H9 (cell line): ENCODE measurements around the gene PCBP1. TPM values are rescaled to one million over a fixed set of nuclear protein-coding genes. Genes with fewer than 3 reads are reported as not detected.

Experiments
- DNase-seq: peaks from one replicate; pipeline ENCODE4 v3.0.0-alpha.2; 2017
- H2AFZ ChIP-seq: one replicate; pipeline ENCODE4 v1.6.1; 2013; ENCODE audit warnings: mild to moderate bottlenecking, low read length, control low read depth, moderate library complexity
- H2AK5ac ChIP-seq: 2 replicates; pipeline ENCODE4 v1.6.1; 2013; ENCODE audit warnings: low read length, control low read depth, mixed read lengths; ENCODE audit not compliant: insufficient read length
- H2BK120ac ChIP-seq: one replicate; pipeline ENCODE4 v1.6.1; 2013; ENCODE audit warnings: low read depth, mild to moderate bottlenecking, low read length, control low read depth, inconsistent platforms; ENCODE audit not compliant: poor library complexity, severe bottlenecking
- H2BK12ac ChIP-seq: 2 replicates; pipeline ENCODE4 v1.6.1; 2013; ENCODE audit warnings: low read length, control low read depth, mixed read lengths, low read depth; ENCODE audit not compliant: insufficient read length
- H2BK15ac ChIP-seq: 2 replicates; pipeline ENCODE4 v1.6.1; 2013; ENCODE audit warnings: low read depth, low read length, control low read depth
- H2BK20ac ChIP-seq: one replicate; pipeline ENCODE4 v1.6.1; 2013; ENCODE audit warnings: low read depth, mild to moderate bottlenecking, low read length, control low read depth, inconsistent platforms; ENCODE audit not compliant: poor library complexity, severe bottlenecking
- H2BK5ac ChIP-seq: 2 replicates; pipeline ENCODE4 v1.6.1; 2013; ENCODE audit warnings: low read length, control low read depth, mixed read lengths; ENCODE audit not compliant: insufficient read length
- H3K14ac ChIP-seq: 2 replicates; pipeline ENCODE4 v1.6.1; 2013; ENCODE audit warnings: low read length, control low read depth; ENCODE audit not compliant: insufficient read depth
- H3K18ac ChIP-seq: 2 replicates; pipeline ENCODE4 v1.6.1; 2013; ENCODE audit warnings: low read depth, mild to moderate bottlenecking, mixed read lengths, low read length, control low read depth; ENCODE audit not compliant: insufficient read length
- H3K23ac ChIP-seq: 2 replicates; pipeline ENCODE4 v1.6.1; 2013; ENCODE audit warnings: low read length, control low read depth, mixed read lengths, low read depth; ENCODE audit not compliant: insufficient read length
- H3K23me2 ChIP-seq: 2 replicates; pipeline ENCODE4 v1.6.1; 2013; ENCODE audit warnings: low read depth, mild to moderate bottlenecking, mixed read lengths, low read length, control low read depth; ENCODE audit not compliant: insufficient read length, poor library complexity, severe bottlenecking
- H3K27ac ChIP-seq: 2 replicates; pipeline ENCODE4 v1.5.1; 2013; ENCODE audit warnings: low read length, control low read depth, mixed read lengths, low read depth; ENCODE audit not compliant: insufficient read length
- H3K27me3 ChIP-seq: 2 replicates; pipeline ENCODE4 v1.6.1; 2013; ENCODE audit warnings: low read length, control low read depth, inconsistent platforms; ENCODE audit not compliant: insufficient read depth
- H3K4ac ChIP-seq: 2 replicates; pipeline ENCODE4 v1.6.1; 2013; ENCODE audit warnings: low read depth, mild to moderate bottlenecking, control low read depth, inconsistent platforms, low read length, moderate library complexity
- H3K4me1 ChIP-seq: 2 replicates; pipeline ENCODE4 v1.6.1; 2013; ENCODE audit warnings: low read length, control low read depth, inconsistent platforms; ENCODE audit not compliant: insufficient read depth
- H3K4me2 ChIP-seq: 2 replicates; pipeline ENCODE4 v1.6.1; 2013; ENCODE audit warnings: low read length, control low read depth, mixed read lengths; ENCODE audit not compliant: insufficient read length, insufficient read depth
- H3K56ac ChIP-seq: 2 replicates; pipeline ENCODE4 v1.6.1; 2013; ENCODE audit warnings: low read depth, mild to moderate bottlenecking, mixed read lengths, low read length, control low read depth; ENCODE audit not compliant: insufficient read length
- H3K79me1 ChIP-seq: 2 replicates; pipeline ENCODE4 v1.6.1; 2013; ENCODE audit warnings: low read depth, mild to moderate bottlenecking, moderate library complexity, low read length, control low read depth, inconsistent platforms; ENCODE audit not compliant: insufficient read depth, poor library complexity, severe bottlenecking
- H3K79me2 ChIP-seq: 2 replicates; pipeline ENCODE4 v1.6.1; 2013; ENCODE audit warnings: low read length, control low read depth, inconsistent platforms; ENCODE audit not compliant: insufficient read depth
- H3K9ac ChIP-seq: 2 replicates; pipeline ENCODE4 v1.6.1; 2013; ENCODE audit warnings: low read length, control low read depth, mixed read lengths; ENCODE audit not compliant: insufficient read length; ENCODE audit errors: extremely low read depth
- H3K9me3 ChIP-seq: one replicate; pipeline ENCODE4 v1.6.1; 2013; ENCODE audit warnings: low read depth, low read length, inconsistent platforms; ENCODE audit not compliant: control insufficient read depth
- H3T11ph ChIP-seq: one replicate; pipeline ENCODE4 v1.6.1; 2013; ENCODE audit warnings: mild to moderate bottlenecking, low read length, control low read depth, inconsistent platforms
- H4K20me1 ChIP-seq: one replicate; pipeline ENCODE4 v1.6.1; 2013; ENCODE audit not compliant: control insufficient read depth, insufficient read length, insufficient read depth
- H4K5ac ChIP-seq: 2 replicates; pipeline ENCODE4 v1.6.1; 2013; ENCODE audit warnings: low read depth, mild to moderate bottlenecking, mixed read lengths, low read length, control low read depth; ENCODE audit not compliant: insufficient read length
- H4K8ac ChIP-seq: replicated peaks from 2 replicates; pipeline ENCODE4 v1.6.1; 2013; ENCODE audit warnings: low read length, control low read depth, mixed read lengths, low read depth; ENCODE audit not compliant: insufficient read length
- H4K91ac ChIP-seq: 2 replicates; pipeline ENCODE4 v1.6.1; 2013; ENCODE audit warnings: low read depth, mild to moderate bottlenecking, moderate library complexity, mixed read lengths, low read length, control low read depth; ENCODE audit not compliant: insufficient read length
- H3K27ac Mint-ChIP-seq, 3 experiments: 2 replicates in 2 of 3; 3 replicates in 1 of 3; pipeline ENCODE4 v1.8.0; 2020 to 2021; ENCODE audit warnings: mixed read lengths in 3 of 3, mild to moderate bottlenecking in 1 of 3, moderate library complexity in 1 of 3
- H3K27me3 Mint-ChIP-seq: 2 replicates; pipeline ENCODE4 v1.8.0; 2021; ENCODE audit warnings: low read depth, mild to moderate bottlenecking, moderate library complexity, mixed read lengths
- H3K36me3 Mint-ChIP-seq, 3 experiments: 2 replicates in 2 of 3; 3 replicates in 1 of 3; pipeline ENCODE4 v1.8.0; 2020 to 2021; ENCODE audit warnings: low read depth in 3 of 3, mixed read lengths in 3 of 3; ENCODE audit not compliant: insufficient read depth in 1 of 3
- H3K4me1 Mint-ChIP-seq, 2 experiments: 2 replicates each; pipeline ENCODE4 v1.8.0; 2020; ENCODE audit warnings: mixed read lengths in 2 of 2
- H3K4me3 Mint-ChIP-seq, 2 experiments: 2 replicates in 1 of 2; 3 replicates in 1 of 2; pipeline ENCODE4 v1.8.0; 2020 to 2021; ENCODE audit warnings: mild to moderate bottlenecking in 2 of 2, mixed read lengths in 2 of 2, moderate library complexity in 1 of 2
- H3K9me3 Mint-ChIP-seq, 2 experiments: 2 replicates in 1 of 2; 3 replicates in 1 of 2; pipeline ENCODE4 v1.8.0; 2020; ENCODE audit warnings: mild to moderate bottlenecking in 2 of 2, mixed read lengths in 2 of 2, moderate library complexity in 1 of 2
- CTCF ChIP-seq: fragments of 200-600 bp; sonication (generic); conservative IDR thresholded peaks from 3 replicates; pipeline ENCODE4 v1.8.0; 2021; ENCODE audit warnings: antibody characterized with exemption, mild to moderate bottlenecking
- WGBS: extraction: QIAGEN DNeasy Blood & Tissue Kit; methylation state at CpG from one replicate; pipeline ENCODE4 v1.1.7; 2013; ENCODE audit warnings: missing lambda C conversion rate, low lambda C conversion rate, mixed read lengths; ENCODE audit not compliant: insufficient read length; ENCODE audit errors: extremely low coverage; 5-methylcytosine and 5-hydroxymethylcytosine counted together
- total RNA-seq: library from RNA; stranded (reverse); gene quantifications from 2 replicates; pipeline ENCODE4 v1.2.1, GENCODE V29; 2021

The PCBP1 gene
- total RNA-seq, 1 experiment from 2014 or later, result 457 TPM

- Histone ChIP-seq H3K4me1 (peaks cover 2% of the 10 kb centered on the region; the same call in 1 of the 2 replicates), H3K4me2 (no peak overlapping the region), H3K14ac (no peak overlapping the region), H3K9ac (no peak overlapping the region), H3K79me2 (no peaks in the 10 kb centered on the region), H4K8ac (no peak overlapping the region), H3K23ac (no peak overlapping the region), H2AFZ (no peak overlapping the region), H3K23me2 (no peaks in the 10 kb centered on the region), H3K27ac (no peak overlapping the region), H2BK120ac (no peak overlapping the region), H3K9me3 (no peaks in the 10 kb centered on the region), H2AK5ac (no peak overlapping the region), H2BK5ac (no peak overlapping the region), H3K4ac (no peak overlapping the region), H3K56ac (no peak overlapping the region), H2BK15ac (no peak overlapping the region), H2BK20ac (no peak overlapping the region), H4K91ac (no peak overlapping the region), H2BK12ac (no peak overlapping the region), H3K18ac (no peak overlapping the region), H4K20me1 (no peaks in the 10 kb centered on the region), H3K27me3 (no peaks in the 10 kb centered on the region), H3K79me1 (no peaks in the 10 kb centered on the region), H4K5ac (no peak overlapping the region), H3T11ph (no peak overlapping the region)
- no CpG with 5 or more reads among the region's 2 CpGs for WGBS
- Mint-ChIP-seq H3K36me3 (no peaks in the 10 kb centered on the region; a peak in 1 of 7 replicates), H3K4me3 (no peak overlapping the region; a peak in 1 of 5 replicates), H3K4me1 (peaks cover 16% of the 10 kb centered on the region in 2 experiments), H3K9me3 (no peaks in the 10 kb centered on the region), H3K27ac (no peak overlapping the region), H3K27me3 (no peaks in the 10 kb centered on the region)
- DNase-seq, result no peak
- no peak for TF ChIP-seq CTCF
Observed at GRCh38 chr2:70099270-70099669, 12.0 kb downstream of the PCBP1 start.
